ENCODE results near the gene LAMA4. TPM values are rescaled to one million over a fixed set of nuclear protein-coding genes. Genes with fewer than 3 reads are reported as not detected.

Gene LAMA4
- polyA plus RNA-seq, 1 donor from 2014 or later = 0.69 TPM

- no peak overlapping the region for H2AFZ ChIP-seq (ENCODE audit: low read depth, low read length)
- H3K27ac ChIP-seq (ENCODE audit: low read length) = no peak overlapping the region
- no peak overlapping the region for H3K4me3 ChIP-seq (ENCODE audit: low read length)
- H3F3A ChIP-seq (ENCODE audit: insufficient read depth, low read length, poor library complexity, severe bottlenecking) = no peaks in the 10 kb centered on the region
- H3K36me3 ChIP-seq (ENCODE audit: insufficient read depth, low read length) = no peaks in the 10 kb centered on the region
- H3K9ac ChIP-seq (ENCODE audit: low read length) = no peak overlapping the region
- H3K9me3 ChIP-seq (ENCODE audit: low read length) = no peaks in the 10 kb centered on the region
- H3K9me2 ChIP-seq (ENCODE audit: insufficient read depth, low read length) = no peaks in the 10 kb centered on the region
- H3K4me2 ChIP-seq (ENCODE audit: low read length) = no peak overlapping the region
- H4K20me1 ChIP-seq (ENCODE audit: insufficient read depth) = no peaks in the 10 kb centered on the region
- H3K27me3 ChIP-seq (ENCODE audit: insufficient read depth, low read depth, low read length) = no peaks in the 10 kb centered on the region
- no peak for TF ChIP-seq SMC3 (conservative IDR thresholded peaks at IDR 0.05; ENCODE audit: poor library complexity)
- TF ChIP-seq TAF1 (IDR thresholded peaks at IDR 0.05; ENCODE audit: low read depth) = no peak
- no peak for TF ChIP-seq CTCF (IDR thresholded peaks at IDR 0.05; ENCODE audit: poor library complexity, severe bottlenecking)
- no peak for TF ChIP-seq REST (IDR thresholded peaks at IDR 0.05; ENCODE audit: borderline replicate concordance)
- H3K79me2 ChIP-seq (replicated peaks; ENCODE audit: insufficient read depth, low read length) = no peaks in the 10 kb centered on the region
Observed at GRCh38 chr6:112183271-112183671, 71.1 kb downstream of the LAMA4 start.

- Histone ChIP-seq H3K9me3 (ENCODE audit: low read length) (no peaks in the 10 kb centered on the region), H3K79me2 (replicated peaks; ENCODE audit: insufficient read depth, low read length) (no peaks in the 10 kb centered on the region), H3K4me2 (ENCODE audit: low read length) (no peak overlapping the region), H4K20me1 (ENCODE audit: insufficient read depth) (no peaks in the 10 kb centered on the region), H3F3A (ENCODE audit: insufficient read depth, low read length, poor library complexity, severe bottlenecking) (no peaks in the 10 kb centered on the region), H2AFZ (ENCODE audit: low read depth, low read length) (no peak overlapping the region), H3K9ac (ENCODE audit: low read length) (no peak overlapping the region), H3K4me3 (ENCODE audit: low read length) (no peak overlapping the region), H3K36me3 (ENCODE audit: insufficient read depth, low read length) (no peaks in the 10 kb centered on the region), H3K27ac (ENCODE audit: low read length) (no peak overlapping the region), H3K9me2 (ENCODE audit: insufficient read depth, low read length) (no peaks in the 10 kb centered on the region), H3K27me3 (ENCODE audit: insufficient read depth, low read depth, low read length) (no peaks in the 10 kb centered on the region)
- TF ChIP-seq POLR2AphosphoS5 (IDR thresholded peaks at IDR 0.05) = no peak
- TF ChIP-seq RAD21 (conservative IDR thresholded peaks at IDR 0.05) = no peak
- no peak for TF ChIP-seq TAF1 (IDR thresholded peaks at IDR 0.05; ENCODE audit: low read depth)
- TF ChIP-seq SMC3 (conservative IDR thresholded peaks at IDR 0.05; ENCODE audit: poor library complexity) = no peak
- no peak for TF ChIP-seq EZH2 (IDR thresholded peaks at IDR 0.05; ENCODE audit: borderline replicate concordance, insufficient read depth, low read length, poor library complexity, severe bottlenecking)
- no peak for TF ChIP-seq REST (IDR thresholded peaks at IDR 0.05; ENCODE audit: borderline replicate concordance)
- TF ChIP-seq MXI1 (conservative IDR thresholded peaks at IDR 0.05; ENCODE audit: poor library complexity, severe bottlenecking) = no peak
Observed at GRCh38 chr6:112181130-112181529, 73.2 kb downstream of the LAMA4 start.
